Calu3 (cell line): ENCODE measurements around the gene ZNF358. TPM values are rescaled to one million over a fixed set of nuclear protein-coding genes. Genes with fewer than 3 reads are reported as not detected.

ENCODE experiments used
- BruUV-seq: library from RNA; stranded (reverse); fragments of 400-500 nt; replicated peaks from 2 replicates; lab custom pipeline; 2021; lab: Mats Ljungman, UMichigan
- CTCF ChIA-PET: fragments of 300-600 bp; sonication (Branson Sonifier 250); formaldehyde crosslinking; loops from one replicate; lab custom pipeline; 2022; ENCODE audit warnings: antibody characterized with exemption; lab: Charles Lee
- DNase-seq: peaks from one replicate; pipeline ENCODE4 v3.0.0; 2022
- H3K27ac Mint-ChIP-seq: one replicate; pipeline ENCODE4 v1.8.0; 2022; ENCODE audit warnings: mixed read lengths; ENCODE audit not compliant: unreplicated experiment
- H3K27me3 Mint-ChIP-seq: one replicate; pipeline ENCODE4 v1.8.0; 2022; ENCODE audit warnings: mixed read lengths; ENCODE audit not compliant: unreplicated experiment
- H3K36me3 Mint-ChIP-seq: one replicate; pipeline ENCODE4 v1.8.0; 2022; ENCODE audit warnings: mild to moderate bottlenecking, moderate library complexity, mixed read lengths; ENCODE audit not compliant: insufficient read depth, unreplicated experiment
- H3K4me1 Mint-ChIP-seq: one replicate; pipeline ENCODE4 v1.8.0; 2022; ENCODE audit warnings: mild to moderate bottlenecking, low read depth, mixed read lengths; ENCODE audit not compliant: unreplicated experiment
- H3K4me3 Mint-ChIP-seq: one replicate; pipeline ENCODE4 v1.8.0; 2022; ENCODE audit warnings: mild to moderate bottlenecking, low read depth, moderate library complexity, mixed read lengths; ENCODE audit not compliant: unreplicated experiment
- H3K9me3 Mint-ChIP-seq: one replicate; pipeline ENCODE4 v1.8.0; 2022; ENCODE audit warnings: low read depth, mixed read lengths; ENCODE audit not compliant: unreplicated experiment
- CTCF ChIP-seq: fragments of 200-600 bp; IDR thresholded peaks from one replicate; pipeline ENCODE4 v1.8.0; 2022; ENCODE audit warnings: antibody characterized with exemption; ENCODE audit not compliant: unreplicated experiment
- intact Hi-C: fragments of 100-400 bp; cut with micrococcal nuclease; formaldehyde crosslinking; loops from one replicate; pipeline ENCODE4 v1.10.0; 2022; ENCODE audit not compliant: unreplicated experiment
- total RNA-seq: library from RNA; stranded (reverse); gene quantifications from 2 replicates; pipeline ENCODE4 v1.2.3, GENCODE V29; 2022

ZNF358 gene
- total RNA-seq, 1 experiment from 2014 or later, result 23.8 TPM

- intact Hi-C loops, result no loop called here
- TF ChIP-seq CTCF, result no peak
- Mint-ChIP-seq H3K36me3 (peaks cover 16% of the 10 kb centered on the region), H3K27me3 (no peaks in the 10 kb centered on the region), H3K4me3 (no peak overlapping the region), H3K4me1 (no peaks in the 10 kb centered on the region), H3K27ac (no peak overlapping the region), H3K9me3 (no peaks in the 10 kb centered on the region)
- DNase-seq, result no peak
- CTCF ChIA-PET, result no interaction called here
- no TSS peak for BruUV-seq
Measured at GRCh38 chr19:7552781-7553180, 36.9 kb downstream of the ZNF358 start.

- Mint-ChIP-seq H3K36me3 (peaks cover 15% of the 10 kb centered on the region), H3K4me3 (no peak overlapping the region)
- intact Hi-C loops, result no loop called here
Measured at GRCh38 chr19:7554565-7554964, 38.7 kb downstream of the ZNF358 start.

GRCh38 chr19:7554990-7555864 is 39.3 kb downstream of the ZNF358 start:
- Mint-ChIP-seq H3K4me3 (no peak overlapping the region), H3K27ac (no peak overlapping the region), H3K36me3 (peaks cover 11% of the 10 kb centered on the region), H3K27me3 (no peaks in the 10 kb centered on the region), H3K4me1 (no peaks in the 10 kb centered on the region), H3K9me3 (no peaks in the 10 kb centered on the region)
- CTCF ChIA-PET, result interaction anchor here (1.5 kb wide), 1 partner anchor 13 kb away, joined by 3 read pairs; no protein-coding TSS in a partner anchor
- DNase-seq, result no peak
- TF ChIP-seq CTCF, result no peak
- no TSS peak for BruUV-seq
- intact Hi-C loops, result no loop called here

More at GRCh38 chr19:7554565-7554964, 38.7 kb downstream of the ZNF358 start:
- Mint-ChIP-seq H3K27me3 (no peaks in the 10 kb centered on the region), H3K27ac (no peak overlapping the region), H3K4me1 (no peaks in the 10 kb centered on the region), H3K9me3 (no peaks in the 10 kb centered on the region)
- CTCF ChIA-PET, result interaction anchor here (1.5 kb wide), 1 partner anchor 14 kb away, joined by 3 read pairs; no protein-coding TSS in a partner anchor
- no peak for DNase-seq
- TF ChIP-seq CTCF, result no peak
- BruUV-seq, result no TSS peak

GRCh38 chr19:7556696-7557315 is 40.9 kb downstream of the ZNF358 start:
- no TSS peak for BruUV-seq
- Mint-ChIP-seq H3K27ac (no peak overlapping the region), H3K9me3 (no peaks in the 10 kb centered on the region), H3K4me3 (no peak overlapping the region), H3K4me1 (no peaks in the 10 kb centered on the region), H3K36me3 (peaks cover 15% of the 10 kb centered on the region), H3K27me3 (no peaks in the 10 kb centered on the region)
- TF ChIP-seq CTCF, result no peak
- intact Hi-C loops, result no loop called here
- CTCF ChIA-PET, result no interaction called here
- no peak for DNase-seq
